Measurements from ENCODE around the gene RILP. TPM values are rescaled to one million over a fixed set of nuclear protein-coding genes. Genes with fewer than 3 reads are reported as not detected.

Gene RILP
- total RNA-seq, 1 experiment from 2014 or later = 11.6 TPM

DNA sequence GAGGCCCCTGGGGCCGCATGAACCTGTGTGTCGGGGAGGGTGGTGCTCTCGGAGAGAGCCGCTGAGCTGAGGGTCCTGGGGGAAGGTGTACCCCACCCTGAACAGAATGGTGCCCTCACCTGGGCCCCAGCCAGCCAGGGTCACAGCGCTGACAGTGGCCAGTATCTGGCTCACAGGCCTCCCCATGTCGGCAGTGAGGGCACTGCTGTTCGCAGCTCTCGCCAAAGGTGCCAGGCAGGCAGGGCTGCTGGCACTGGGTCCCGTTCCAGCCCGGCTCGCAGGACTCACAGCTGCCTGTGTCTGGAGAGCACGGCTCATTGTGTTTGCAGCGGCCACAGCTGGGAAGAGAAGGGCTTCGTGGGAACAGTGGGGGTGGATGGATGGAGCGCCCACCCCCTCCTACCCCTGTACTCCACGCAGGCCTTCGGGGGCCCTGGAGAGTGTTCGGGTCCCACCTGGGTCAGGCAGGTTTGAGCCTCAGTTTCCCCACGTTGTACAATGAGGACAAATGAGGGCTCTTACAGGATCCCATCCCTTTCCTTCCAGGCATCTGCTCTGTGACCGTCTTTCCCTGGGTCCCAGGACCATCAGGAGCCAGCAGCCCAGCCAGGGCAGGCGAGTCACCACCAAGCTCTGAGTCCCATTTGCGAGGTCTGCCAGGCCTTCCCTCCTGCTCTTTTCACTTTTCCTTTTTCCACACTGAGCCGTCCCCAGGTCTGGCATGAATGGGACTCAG, 9.2 kb downstream of the RILP start:
- H3K27ac ChIP-seq (ENCODE audit: low read depth, low read length) = no peak overlapping the region

More for the DNA sequence above, 9.2 kb downstream of the RILP start:
- Histone ChIP-seq H3K36me3 (ENCODE audit: control insufficient read depth in 1 of 2, insufficient read depth in 2 of 2, low read length in 2 of 2) (no peaks in the 10 kb centered on the region), H3K27me3 (ENCODE audit: insufficient read depth, low read length) (no peaks in the 10 kb centered on the region), H3K4me2 (ENCODE audit: low read length) (no peak overlapping the region), H3K4me3 (replicated peaks in 1 of 2; ENCODE audit: low read depth in 1 of 2, low read length in 2 of 2) (no peak overlapping the region), H3K9me3 (ENCODE audit: control insufficient read depth in 1 of 2, insufficient read depth in 1 of 2, low read depth in 1 of 2, low read length in 2 of 2) (no peaks in the 10 kb centered on the region), H4K20me1 (ENCODE audit: insufficient read depth) (no peaks in the 10 kb centered on the region), H3K79me2 (ENCODE audit: insufficient read depth, low read length) (no peaks in the 10 kb centered on the region), H3K4me1 (ENCODE audit: control insufficient read depth in 1 of 2, insufficient read depth in 2 of 2, low read length in 2 of 2) (peaks cover 14 to 27% of the 10 kb centered on the region in 2 experiments), H3K9ac (ENCODE audit: low read length) (no peak overlapping the region), H3K9me2 (ENCODE audit: insufficient read depth) (no peaks in the 10 kb centered on the region), H2AFZ (ENCODE audit: low read depth, low read length, poor library complexity, severe bottlenecking) (no peak overlapping the region)
- BruUV-seq (replicated peaks) = no TSS peak
- ChIA-PET POLR2A (interaction anchor here (1.4 kb wide), 1 partner anchor 10 kb away, joined by 3 read pairs; no protein-coding TSS in a partner anchor), CTCF (interaction anchor here (1.7 kb wide), 1 partner anchor 10 kb away, joined by 6 read pairs; no protein-coding TSS in a partner anchor), RAD21 (ENCODE audit: low non-redundant PET in 1 of 2, low total read pairs in 2 of 2, uncharacterized antibody in 2 of 2, unreplicated experiment in 2 of 2) (no interaction called here)
- ATAC-seq (no peak), DNase-seq (ENCODE audit: low read depth, low spot score) (no peak)
- intact Hi-C loops (cut with micrococcal nuclease) = no loop called here
- no peak for TF ChIP-seq JUND (IDR thresholded peaks at IDR 0.05)
- TF ChIP-seq TCF7L2 (IDR thresholded peaks at IDR 0.05; ENCODE audit: borderline replicate concordance, extremely low read depth, insufficient read depth, insufficient read length) = no peak
- TF ChIP-seq RAD21 (IDR thresholded peaks at IDR 0.05; ENCODE audit: low read depth) = no peak
- no peak for TF ChIP-seq EGR1 (IDR thresholded peaks at IDR 0.05; ENCODE audit: low read depth)
- no peak for TF ChIP-seq POLR2AphosphoS5 (IDR thresholded peaks at IDR 0.05; ENCODE audit: low read depth, low read length)
- TF ChIP-seq ELF1 (IDR thresholded peaks at IDR 0.05; ENCODE audit: borderline replicate concordance, low read depth) = no peak
- TF ChIP-seq YY1 (IDR thresholded peaks at IDR 0.05; ENCODE audit: extremely low read depth, insufficient replicate concordance, low read depth, low read length) = no peak
- TF ChIP-seq, protein P1, sequence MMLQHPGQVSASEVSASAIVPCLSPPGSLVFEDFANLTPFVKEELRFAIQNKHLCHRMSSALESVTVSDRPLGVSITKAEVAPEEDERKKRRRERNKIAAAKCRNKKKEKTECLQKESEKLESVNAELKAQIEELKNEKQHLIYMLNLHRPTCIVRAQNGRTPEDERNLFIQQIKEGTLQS (IDR thresholded peaks at IDR 0.05) = no peak
- TF ChIP-seq POLR2A (IDR thresholded peaks at IDR 0.05; ENCODE audit: borderline replicate concordance, extremely low read depth, insufficient read depth, insufficient read length) = no peak
- TF ChIP-seq, protein P2, sequence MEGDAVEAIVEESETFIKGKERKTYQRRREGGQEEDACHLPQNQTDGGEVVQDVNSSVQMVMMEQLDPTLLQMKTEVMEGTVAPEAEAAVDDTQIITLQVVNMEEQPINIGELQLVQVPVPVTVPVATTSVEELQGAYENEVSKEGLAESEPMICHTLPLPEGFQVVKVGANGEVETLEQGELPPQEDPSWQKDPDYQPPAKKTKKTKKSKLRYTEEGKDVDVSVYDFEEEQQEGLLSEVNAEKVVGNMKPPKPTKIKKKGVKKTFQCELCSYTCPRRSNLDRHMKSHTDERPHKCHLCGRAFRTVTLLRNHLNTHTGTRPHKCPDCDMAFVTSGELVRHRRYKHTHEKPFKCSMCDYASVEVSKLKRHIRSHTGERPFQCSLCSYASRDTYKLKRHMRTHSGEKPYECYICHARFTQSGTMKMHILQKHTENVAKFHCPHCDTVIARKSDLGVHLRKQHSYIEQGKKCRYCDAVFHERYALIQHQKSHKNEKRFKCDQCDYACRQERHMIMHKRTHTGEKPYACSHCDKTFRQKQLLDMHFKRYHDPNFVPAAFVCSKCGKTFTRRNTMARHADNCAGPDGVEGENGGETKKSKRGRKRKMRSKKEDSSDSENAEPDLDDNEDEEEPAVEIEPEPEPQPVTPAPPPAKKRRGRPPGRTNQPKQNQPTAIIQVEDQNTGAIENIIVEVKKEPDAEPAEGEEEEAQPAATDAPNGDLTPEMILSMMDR (IDR thresholded peaks at IDR 0.05 in 2 of 3, conservative IDR thresholded peaks at IDR 0.05 in 1 of 3; ENCODE audit: borderline replicate concordance in 1 of 3, insufficient read depth in 1 of 3, low read depth in 2 of 3, low read length in 2 of 3) = no peak
- no peak for TF ChIP-seq MAX (IDR thresholded peaks at IDR 0.05)
- TF ChIP-seq ZNF274 (IDR thresholded peaks at IDR 0.05; ENCODE audit: low read depth, low read length) = no peak
- no peak for TF ChIP-seq SP1 (IDR thresholded peaks at IDR 0.05; ENCODE audit: low read depth)
- no peak for TF ChIP-seq CEBPB (IDR thresholded peaks at IDR 0.05; ENCODE audit: low read depth)
- no peak for TF ChIP-seq ZBTB33 (IDR thresholded peaks at IDR 0.05; ENCODE audit: extremely low read depth, insufficient replicate concordance, low read length)
- TF ChIP-seq SIN3A (IDR thresholded peaks at IDR 0.05; ENCODE audit: low read depth) = no peak
- no peak for TF ChIP-seq ZFX (IDR thresholded peaks at IDR 0.05)
- TF ChIP-seq, protein P3, sequence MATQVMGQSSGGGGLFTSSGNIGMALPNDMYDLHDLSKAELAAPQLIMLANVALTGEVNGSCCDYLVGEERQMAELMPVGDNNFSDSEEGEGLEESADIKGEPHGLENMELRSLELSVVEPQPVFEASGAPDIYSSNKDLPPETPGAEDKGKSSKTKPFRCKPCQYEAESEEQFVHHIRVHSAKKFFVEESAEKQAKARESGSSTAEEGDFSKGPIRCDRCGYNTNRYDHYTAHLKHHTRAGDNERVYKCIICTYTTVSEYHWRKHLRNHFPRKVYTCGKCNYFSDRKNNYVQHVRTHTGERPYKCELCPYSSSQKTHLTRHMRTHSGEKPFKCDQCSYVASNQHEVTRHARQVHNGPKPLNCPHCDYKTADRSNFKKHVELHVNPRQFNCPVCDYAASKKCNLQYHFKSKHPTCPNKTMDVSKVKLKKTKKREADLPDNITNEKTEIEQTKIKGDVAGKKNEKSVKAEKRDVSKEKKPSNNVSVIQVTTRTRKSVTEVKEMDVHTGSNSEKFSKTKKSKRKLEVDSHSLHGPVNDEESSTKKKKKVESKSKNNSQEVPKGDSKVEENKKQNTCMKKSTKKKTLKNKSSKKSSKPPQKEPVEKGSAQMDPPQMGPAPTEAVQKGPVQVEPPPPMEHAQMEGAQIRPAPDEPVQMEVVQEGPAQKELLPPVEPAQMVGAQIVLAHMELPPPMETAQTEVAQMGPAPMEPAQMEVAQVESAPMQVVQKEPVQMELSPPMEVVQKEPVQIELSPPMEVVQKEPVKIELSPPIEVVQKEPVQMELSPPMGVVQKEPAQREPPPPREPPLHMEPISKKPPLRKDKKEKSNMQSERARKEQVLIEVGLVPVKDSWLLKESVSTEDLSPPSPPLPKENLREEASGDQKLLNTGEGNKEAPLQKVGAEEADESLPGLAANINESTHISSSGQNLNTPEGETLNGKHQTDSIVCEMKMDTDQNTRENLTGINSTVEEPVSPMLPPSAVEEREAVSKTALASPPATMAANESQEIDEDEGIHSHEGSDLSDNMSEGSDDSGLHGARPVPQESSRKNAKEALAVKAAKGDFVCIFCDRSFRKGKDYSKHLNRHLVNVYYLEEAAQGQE (IDR thresholded peaks at IDR 0.05; ENCODE audit: low read depth) = no peak
- no peak for TF ChIP-seq FOSL1 (IDR thresholded peaks at IDR 0.05; ENCODE audit: low read depth)

Measured in HCT116 (cell line).